ENCODE results near the gene OTOA.
"Not testable (repeated sequence)": the region's sequence is repeated elsewhere in the genome, so short reads cannot be mapped to it uniquely, and the experiment has no call there.

OTOA gene

DNA sequence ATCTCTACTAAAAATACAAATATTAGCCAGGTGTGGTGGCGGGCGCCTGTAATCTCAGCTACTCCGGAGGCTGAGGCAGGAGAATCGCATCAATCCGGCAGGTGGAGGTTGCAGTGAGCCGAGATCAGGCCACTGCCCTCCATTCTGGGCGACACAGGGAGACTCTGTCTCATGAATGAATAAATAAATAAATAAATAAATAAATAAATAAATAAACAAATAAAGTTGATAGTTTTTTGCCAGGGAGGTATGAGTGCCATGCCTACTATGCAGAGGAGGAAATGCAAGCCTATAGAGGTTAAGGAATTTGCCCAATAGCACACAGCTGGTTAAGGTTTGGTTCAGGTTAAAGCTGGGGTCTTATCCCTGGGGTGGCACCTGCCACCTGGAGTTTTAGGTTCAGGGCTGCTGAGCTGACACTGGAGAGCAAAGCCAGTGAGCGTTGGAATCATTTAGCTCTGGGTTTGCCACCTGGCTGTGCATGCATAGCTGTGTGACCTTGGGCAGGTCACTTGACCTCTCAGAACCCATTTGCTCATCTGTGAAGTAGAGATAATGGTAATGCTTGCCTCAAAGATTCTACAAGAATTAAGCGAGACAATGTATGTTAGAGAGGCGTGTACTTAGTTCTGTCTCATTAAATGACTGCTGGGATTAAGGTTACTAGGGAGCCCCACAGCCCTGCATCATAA lies 1.2 kb downstream of the OTOA start:
- Histone ChIP-seq H3K36me3 (ENCODE audit: control insufficient read depth in 5 of 5, insufficient read depth in 5 of 5, low read length in 5 of 5) (no peaks in the 10 kb centered on the region), H3K9me3 (ENCODE audit: control insufficient read depth in 5 of 5, low read length in 5 of 5) (no peaks in the 10 kb centered on the region), H3K9ac (ENCODE audit: low read length in 5 of 5) (no peak overlapping the region), H3K4me1 (ENCODE audit: control insufficient read depth in 5 of 5, insufficient read depth in 5 of 5, low read length in 5 of 5) (peaks cover 0 to 12% (median 7%) of the 10 kb centered on the region in 5 donors), H3K4me3 (ENCODE audit: low read depth in 1 of 5, low read length in 5 of 5) (no peak overlapping the region), H3K27me3 (ENCODE audit: control insufficient read depth in 5 of 5, insufficient read depth in 4 of 5, low read length in 5 of 5) (peaks cover 3 to 18% (median 7%) of the 10 kb centered on the region in 5 donors), H3K27ac (ENCODE audit: low read depth, low read length) (no peak overlapping the region)

DNA sequence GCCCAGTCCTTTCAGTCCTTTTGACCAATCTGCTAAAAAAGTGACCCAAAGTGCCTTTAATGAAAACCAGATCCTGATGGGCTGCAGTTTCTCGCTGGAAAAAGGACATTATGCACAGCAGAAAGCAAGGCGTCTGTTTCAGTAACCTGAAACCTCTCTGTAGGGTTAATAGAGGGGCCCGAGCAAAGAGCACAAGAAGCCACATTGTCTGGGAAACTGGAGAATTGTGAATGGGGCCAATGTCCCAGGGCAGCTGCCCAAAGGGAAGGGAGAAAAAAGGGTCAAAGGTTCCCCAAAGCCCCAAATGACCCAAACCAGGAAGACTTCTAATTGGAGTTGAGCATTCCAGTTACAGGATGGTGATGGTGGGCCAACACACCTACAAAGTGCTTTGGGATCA lies 3.0 kb downstream of the OTOA start:
- no peaks in the 10 kb centered on the region for H3K36me3 ChIP-seq (ENCODE audit: control insufficient read depth in 5 of 5, insufficient read depth in 5 of 5, low read length in 5 of 5)
- peaks cover 3 to 18% (median 7%) of the 10 kb centered on the region in 5 donors for H3K27me3 ChIP-seq (ENCODE audit: control insufficient read depth in 5 of 5, insufficient read depth in 4 of 5, low read length in 5 of 5)
- peaks cover 0 to 9% (median 7%) of the 10 kb centered on the region in 5 donors for H3K4me1 ChIP-seq (ENCODE audit: control insufficient read depth in 5 of 5, insufficient read depth in 5 of 5, low read length in 5 of 5)
- H3K27ac ChIP-seq (ENCODE audit: low read depth, low read length) = no peak overlapping the region
- H3K4me3 ChIP-seq (ENCODE audit: low read depth in 1 of 5, low read length in 5 of 5) = no peak overlapping the region
- no peaks in the 10 kb centered on the region for H3K9me3 ChIP-seq (ENCODE audit: control insufficient read depth in 5 of 5, low read length in 5 of 5)
- H3K9ac ChIP-seq (ENCODE audit: low read length in 5 of 5) = no peak overlapping the region

DNA sequence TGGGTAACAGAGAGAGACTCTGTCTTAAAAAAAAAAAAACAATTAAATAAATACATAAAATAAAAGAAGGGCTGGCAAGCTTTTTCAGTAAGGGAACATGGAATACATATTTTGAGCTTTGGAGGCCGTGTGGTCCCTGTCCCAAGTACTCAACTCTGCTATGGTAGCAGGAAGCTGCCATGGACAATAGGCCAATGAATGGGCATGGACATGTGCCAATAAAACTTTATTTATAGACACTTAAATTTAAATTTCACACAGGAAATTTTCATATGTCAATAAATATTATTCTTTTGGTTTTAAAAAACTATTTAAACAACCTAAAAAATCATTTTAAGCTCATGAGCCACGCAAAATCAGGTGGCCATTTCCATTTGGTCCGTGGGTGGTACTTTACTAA lies 3.8 kb downstream of the OTOA start:
- H3K4me1 ChIP-seq (ENCODE audit: control insufficient read depth in 5 of 5, insufficient read depth in 5 of 5, low read length in 5 of 5) = peaks cover 0 to 9% (median 7%) of the 10 kb centered on the region in 5 donors
- H3K4me3 ChIP-seq (ENCODE audit: low read depth in 1 of 5, low read length in 5 of 5) = no peak overlapping the region
- H3K9ac ChIP-seq (ENCODE audit: low read length in 5 of 5) = no peak overlapping the region
- no peaks in the 10 kb centered on the region for H3K36me3 ChIP-seq (ENCODE audit: control insufficient read depth in 5 of 5, insufficient read depth in 5 of 5, low read length in 5 of 5)
- H3K27ac ChIP-seq (ENCODE audit: low read depth, low read length) = no peak overlapping the region
- peaks cover 3 to 18% (median 7%) of the 10 kb centered on the region in 5 donors for H3K27me3 ChIP-seq (ENCODE audit: control insufficient read depth in 5 of 5, insufficient read depth in 4 of 5, low read length in 5 of 5)
- H3K9me3 ChIP-seq (ENCODE audit: control insufficient read depth in 5 of 5, low read length in 5 of 5) = no peaks in the 10 kb centered on the region

DNA sequence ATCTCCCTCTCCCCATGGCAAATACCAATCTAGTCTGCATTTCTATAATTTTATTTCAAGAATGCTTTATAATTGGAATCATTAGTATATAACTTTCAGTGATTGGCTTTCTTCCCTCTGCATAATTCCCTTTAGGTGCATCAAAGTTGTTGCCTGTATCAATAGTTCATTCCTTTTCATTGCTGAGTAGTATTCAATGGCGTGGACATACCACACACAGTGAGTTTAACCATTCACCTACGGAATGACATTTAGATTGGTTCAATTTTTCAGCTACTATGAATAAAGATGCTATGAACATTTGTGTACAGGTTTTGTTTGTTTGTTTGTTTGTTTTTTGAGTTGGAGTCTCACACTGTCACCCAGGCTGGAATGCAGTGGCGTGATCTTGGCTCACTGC lies 9.7 kb downstream of the OTOA start:
- H3K4me3 ChIP-seq (ENCODE audit: low read depth in 1 of 5, low read length in 5 of 5) = no peak overlapping the region
- H3K27me3 ChIP-seq (ENCODE audit: control insufficient read depth in 5 of 5, insufficient read depth in 4 of 5, low read length in 5 of 5) = no peaks in the 10 kb centered on the region
- H3K27ac ChIP-seq (ENCODE audit: low read depth, low read length) = no peak overlapping the region
- no peak overlapping the region for H3K9ac ChIP-seq (ENCODE audit: low read length in 5 of 5)
- no peaks in the 10 kb centered on the region for H3K4me1 ChIP-seq (ENCODE audit: control insufficient read depth in 5 of 5, insufficient read depth in 5 of 5, low read length in 5 of 5)
- H3K36me3 ChIP-seq (ENCODE audit: control insufficient read depth in 5 of 5, insufficient read depth in 5 of 5, low read length in 5 of 5) = no peaks in the 10 kb centered on the region
- H3K9me3 ChIP-seq (ENCODE audit: control insufficient read depth in 5 of 5, low read length in 5 of 5) = peaks cover 0 to 8% (median 4%) of the 10 kb centered on the region in 5 donors

DNA sequence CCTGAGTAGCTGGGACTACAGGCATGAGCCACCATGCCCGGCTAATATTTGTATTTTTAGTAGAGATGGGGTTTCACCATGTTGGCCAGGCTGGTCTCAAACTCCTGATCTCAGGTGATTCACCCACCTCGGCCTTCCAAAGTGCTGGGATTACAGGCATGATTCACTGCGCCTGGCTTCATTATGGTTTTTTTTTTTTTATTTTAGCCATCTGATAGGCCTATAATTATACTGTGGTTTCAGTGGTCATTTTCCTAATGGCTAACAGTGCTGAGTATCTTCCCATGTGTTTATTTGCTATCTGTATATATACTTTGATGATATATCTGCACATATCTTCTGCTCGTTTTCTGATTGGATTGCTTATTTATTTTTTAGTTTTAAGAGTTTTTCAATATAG lies 10.7 kb downstream of the OTOA start:
- not testable (repeated sequence) for H3K9ac ChIP-seq (ENCODE audit: low read length in 5 of 5); H3K27me3 ChIP-seq (ENCODE audit: control insufficient read depth in 5 of 5, insufficient read depth in 4 of 5, low read length in 5 of 5); H3K9me3 ChIP-seq (ENCODE audit: control insufficient read depth in 5 of 5, low read length in 5 of 5); H3K27ac ChIP-seq (ENCODE audit: low read depth, low read length); H3K4me3 ChIP-seq (ENCODE audit: low read depth in 1 of 5, low read length in 5 of 5); H3K4me1 ChIP-seq (ENCODE audit: control insufficient read depth in 5 of 5, insufficient read depth in 5 of 5, low read length in 5 of 5); H3K36me3 ChIP-seq (ENCODE audit: control insufficient read depth in 5 of 5, insufficient read depth in 5 of 5, low read length in 5 of 5)

DNA sequence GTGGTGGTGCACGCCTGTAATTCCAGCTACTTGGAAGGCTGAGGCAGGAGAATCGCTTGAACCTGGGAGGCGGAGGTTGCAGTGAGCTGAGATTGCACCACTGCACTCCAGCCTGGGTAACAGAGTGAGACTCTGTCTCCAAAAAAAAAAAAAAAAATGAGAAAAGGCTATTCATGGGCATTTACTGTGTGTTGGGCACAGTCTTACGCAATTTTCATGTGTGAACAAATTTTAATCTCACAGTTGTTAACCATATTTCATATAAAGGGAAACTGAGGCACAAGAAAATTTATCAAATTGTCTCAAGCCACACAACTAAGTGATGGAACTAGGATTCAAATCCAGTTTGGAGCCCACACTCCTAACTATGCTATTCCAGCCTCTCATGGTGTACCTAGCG lies 16.9 kb downstream of the OTOA start:
- H3K4me1 ChIP-seq (ENCODE audit: control insufficient read depth in 5 of 5, insufficient read depth in 5 of 5, low read length in 5 of 5); H3K27me3 ChIP-seq (ENCODE audit: control insufficient read depth in 5 of 5, insufficient read depth in 4 of 5, low read length in 5 of 5); H3K27ac ChIP-seq (ENCODE audit: low read depth, low read length); H3K9ac ChIP-seq (ENCODE audit: low read length in 5 of 5); H3K36me3 ChIP-seq (ENCODE audit: control insufficient read depth in 5 of 5, insufficient read depth in 5 of 5, low read length in 5 of 5); H3K4me3 ChIP-seq (ENCODE audit: low read depth in 1 of 5, low read length in 5 of 5); H3K9me3 ChIP-seq (ENCODE audit: control insufficient read depth in 5 of 5, low read length in 5 of 5): not testable (repeated sequence)

DNA sequence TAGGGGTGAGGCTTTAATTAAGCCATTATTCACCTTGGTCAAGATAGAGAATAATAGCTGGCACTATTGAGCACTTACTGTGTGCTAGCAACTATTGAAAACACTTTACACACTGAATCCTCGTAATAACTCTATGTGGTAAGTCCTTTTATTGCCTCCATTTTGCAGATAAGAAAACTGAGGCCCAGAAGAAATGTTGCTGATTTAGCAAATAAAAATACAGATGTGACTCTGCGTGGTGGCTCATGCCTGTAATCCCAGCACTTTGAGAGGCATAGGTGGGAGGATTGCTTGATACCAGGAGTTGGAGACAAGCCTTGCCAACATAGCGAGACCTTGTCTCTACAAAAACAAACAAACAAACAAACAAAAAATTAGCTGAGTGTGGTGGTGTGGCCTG lies 19.4 kb downstream of the OTOA start:
- Histone ChIP-seq H3K27me3 (ENCODE audit: control insufficient read depth in 5 of 5, insufficient read depth in 4 of 5, low read length in 5 of 5) (no peaks in the 10 kb centered on the region), H3K9me3 (ENCODE audit: control insufficient read depth in 5 of 5, low read length in 5 of 5) (no peaks in the 10 kb centered on the region), H3K9ac (ENCODE audit: low read length in 5 of 5) (no peak overlapping the region), H3K36me3 (ENCODE audit: control insufficient read depth in 5 of 5, insufficient read depth in 5 of 5, low read length in 5 of 5) (no peaks in the 10 kb centered on the region), H3K4me3 (ENCODE audit: low read depth in 1 of 5, low read length in 5 of 5) (no peak overlapping the region), H3K27ac (ENCODE audit: low read depth, low read length) (no peak overlapping the region), H3K4me1 (ENCODE audit: control insufficient read depth in 5 of 5, insufficient read depth in 5 of 5, low read length in 5 of 5) (no peaks in the 10 kb centered on the region)

DNA sequence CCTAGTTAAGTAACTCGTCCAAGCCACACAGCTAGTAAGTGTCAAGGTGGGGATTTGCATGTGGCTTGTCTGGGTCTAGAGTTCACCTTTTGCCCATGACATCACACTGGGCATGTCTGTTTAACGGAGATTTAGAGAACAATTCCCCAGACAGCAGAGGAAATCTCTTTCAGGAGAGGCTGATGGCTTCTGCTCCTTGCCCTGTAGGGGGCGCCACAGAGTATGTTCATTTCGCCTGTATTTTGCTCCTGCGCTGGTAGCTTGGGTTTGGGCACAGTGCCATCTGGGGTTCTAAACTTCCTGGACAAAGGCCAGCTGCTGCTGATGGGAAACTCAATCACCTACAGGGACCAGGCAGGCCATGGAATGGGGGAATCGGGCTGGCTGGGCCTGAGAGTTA lies 20.4 kb downstream of the OTOA start:
- Histone ChIP-seq H3K9ac (ENCODE audit: low read length in 5 of 5) (no peak overlapping the region), H3K4me1 (ENCODE audit: control insufficient read depth in 5 of 5, insufficient read depth in 5 of 5, low read length in 5 of 5) (no peaks in the 10 kb centered on the region), H3K27me3 (ENCODE audit: control insufficient read depth in 5 of 5, insufficient read depth in 4 of 5, low read length in 5 of 5) (no peaks in the 10 kb centered on the region), H3K27ac (ENCODE audit: low read depth, low read length) (no peak overlapping the region), H3K4me3 (ENCODE audit: low read depth in 1 of 5, low read length in 5 of 5) (no peak overlapping the region), H3K36me3 (ENCODE audit: control insufficient read depth in 5 of 5, insufficient read depth in 5 of 5, low read length in 5 of 5) (no peaks in the 10 kb centered on the region), H3K9me3 (ENCODE audit: control insufficient read depth in 5 of 5, low read length in 5 of 5) (peaks cover 0 to 5% (median 4%) of the 10 kb centered on the region in 5 donors)

DNA sequence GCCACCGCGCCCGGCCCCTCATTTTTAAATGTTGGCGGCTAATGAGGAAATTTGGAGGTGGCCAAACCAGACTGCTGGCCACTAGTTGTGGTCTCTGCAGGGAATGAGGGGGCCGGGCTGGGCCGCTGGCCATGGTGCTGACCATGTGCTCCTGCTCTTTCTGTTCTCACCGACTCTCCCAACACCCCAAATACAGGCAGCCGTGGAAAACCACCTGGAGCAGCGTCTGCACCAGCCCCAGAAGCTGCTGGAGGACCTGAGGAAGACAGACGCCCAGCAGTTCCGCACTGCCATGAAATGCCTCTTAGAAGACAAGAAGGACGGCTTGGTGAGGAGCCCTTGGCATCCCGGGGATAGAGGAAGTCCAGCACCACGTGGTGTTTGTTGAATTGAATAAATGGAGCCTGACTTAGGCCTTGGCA lies 21.3 kb downstream of the OTOA start:
- Histone ChIP-seq H3K27me3 (ENCODE audit: control insufficient read depth in 5 of 5, insufficient read depth in 4 of 5, low read length in 5 of 5) (no peaks in the 10 kb centered on the region), H3K9ac (ENCODE audit: low read length in 5 of 5) (no peak overlapping the region), H3K36me3 (ENCODE audit: control insufficient read depth in 5 of 5, insufficient read depth in 5 of 5, low read length in 5 of 5) (no peaks in the 10 kb centered on the region), H3K27ac (ENCODE audit: low read depth, low read length) (no peak overlapping the region), H3K9me3 (ENCODE audit: control insufficient read depth in 5 of 5, low read length in 5 of 5) (peaks cover 0 to 5% (median 4%) of the 10 kb centered on the region in 5 donors), H3K4me3 (ENCODE audit: low read depth in 1 of 5, low read length in 5 of 5) (no peak overlapping the region), H3K4me1 (ENCODE audit: control insufficient read depth in 5 of 5, insufficient read depth in 5 of 5, low read length in 5 of 5) (no peaks in the 10 kb centered on the region)

DNA sequence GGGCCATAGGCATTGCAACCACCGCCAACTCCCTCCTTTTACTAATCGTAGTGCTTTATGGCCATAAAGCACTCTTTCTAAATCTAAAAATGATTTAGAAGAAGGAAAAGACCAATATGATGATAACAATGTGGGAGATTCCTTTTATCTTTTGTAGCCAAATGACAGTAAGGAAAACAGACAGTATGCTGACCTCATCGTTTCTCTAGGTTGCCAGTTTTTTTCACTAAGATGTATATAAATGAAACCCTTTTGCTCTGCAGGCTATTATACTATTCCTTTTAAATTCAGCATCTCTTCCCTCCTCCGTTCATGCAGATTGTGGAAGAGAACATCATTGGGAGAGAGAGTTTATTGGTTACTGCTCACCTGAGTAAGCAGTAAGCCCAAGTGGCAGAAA lies 25.3 kb downstream of the OTOA start:
- no peaks in the 10 kb centered on the region for H3K27me3 ChIP-seq (ENCODE audit: control insufficient read depth in 5 of 5, insufficient read depth in 4 of 5, low read length in 5 of 5)
- H3K9me3 ChIP-seq (ENCODE audit: control insufficient read depth in 5 of 5, low read length in 5 of 5) = peaks cover 0 to 5% (median 4%) of the 10 kb centered on the region in 5 donors
- no peak overlapping the region for H3K27ac ChIP-seq (ENCODE audit: low read depth, low read length)
- H3K36me3 ChIP-seq (ENCODE audit: control insufficient read depth in 5 of 5, insufficient read depth in 5 of 5, low read length in 5 of 5) = no peaks in the 10 kb centered on the region
- H3K4me3 ChIP-seq (ENCODE audit: low read depth in 1 of 5, low read length in 5 of 5) = no peak overlapping the region
- no peaks in the 10 kb centered on the region for H3K4me1 ChIP-seq (ENCODE audit: control insufficient read depth in 5 of 5, insufficient read depth in 5 of 5, low read length in 5 of 5)
- H3K9ac ChIP-seq (ENCODE audit: low read length in 5 of 5) = no peak overlapping the region

Measured in subcutaneous abdominal adipose tissue (tissue), 5 donors.